ENCODE results near the gene C6orf89.

Gene C6orf89

DNA sequence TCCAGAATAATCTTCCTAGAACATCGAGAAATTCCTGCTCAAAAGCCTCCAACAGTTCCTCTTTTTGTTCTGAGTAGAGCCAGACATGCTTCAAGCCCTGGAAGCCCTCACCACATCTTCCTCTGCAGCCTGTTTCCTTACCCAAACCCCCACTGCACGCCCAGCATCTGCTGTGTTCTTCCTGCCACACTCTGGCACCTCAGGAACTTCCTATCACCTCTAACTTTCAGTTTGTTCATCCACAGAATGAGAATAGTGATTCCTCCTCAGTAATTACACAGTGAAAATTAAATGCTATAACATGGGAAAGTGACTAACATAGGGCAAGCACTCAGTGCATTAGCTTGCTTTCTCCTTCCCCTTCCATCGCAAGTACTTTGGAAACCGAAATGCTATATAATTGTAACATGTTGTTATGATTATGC lies 26.3 kb downstream of the C6orf89 start:
- H3K36me3 ChIP-seq (ENCODE audit: control insufficient read depth in 2 of 2, insufficient read depth in 2 of 2, low read length in 2 of 2): peaks cover 32 to 37% of the 10 kb centered on the region in 2 donors
- peaks cover 12% of the 10 kb centered on the region for H3K4me1 ChIP-seq (ENCODE audit: control insufficient read depth, insufficient read depth, low read length)
- H3K27ac ChIP-seq (ENCODE audit: low read length): no peak overlapping the region
- no peak overlapping the region for H3K4me3 ChIP-seq (ENCODE audit: low read length in 2 of 2)
- H3K27me3 ChIP-seq (ENCODE audit: control insufficient read depth in 1 of 2, insufficient read depth in 2 of 2, low read length in 2 of 2): no peaks in the 10 kb centered on the region
- H3K9me3 ChIP-seq (ENCODE audit: control insufficient read depth in 2 of 2, low read length in 2 of 2): no peaks in the 10 kb centered on the region
- H3K9ac ChIP-seq (ENCODE audit: low read length in 2 of 2): no peak overlapping the region

DNA sequence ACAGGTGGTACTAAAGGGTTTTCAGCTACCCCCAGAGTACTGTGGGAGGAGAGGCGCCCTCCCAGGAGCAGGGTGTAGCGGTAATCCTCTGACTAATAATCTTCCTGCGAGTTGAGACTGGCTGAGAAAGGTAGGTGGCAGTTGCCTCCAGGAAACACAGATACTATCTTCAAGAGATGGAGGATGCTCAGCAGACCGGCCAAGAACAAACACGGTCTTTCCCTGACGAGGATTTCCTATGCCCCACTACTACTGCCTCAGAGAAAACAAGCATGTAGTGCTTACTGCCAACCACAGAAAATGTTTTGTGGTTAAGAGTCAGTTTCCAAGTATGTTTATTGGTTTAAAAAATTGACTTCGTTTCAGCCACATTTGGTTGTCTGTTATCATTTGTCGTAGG lies 26.8 kb downstream of the C6orf89 start:
- Histone ChIP-seq H3K27me3 (ENCODE audit: control insufficient read depth in 1 of 2, insufficient read depth in 2 of 2, low read length in 2 of 2) (no peaks in the 10 kb centered on the region), H3K4me1 (ENCODE audit: control insufficient read depth, insufficient read depth, low read length) (peaks cover 11% of the 10 kb centered on the region), H3K9ac (ENCODE audit: low read length in 2 of 2) (no peak overlapping the region), H3K36me3 (ENCODE audit: control insufficient read depth in 2 of 2, insufficient read depth in 2 of 2, low read length in 2 of 2) (peaks cover 32 to 40% of the 10 kb centered on the region in 2 donors), H3K4me3 (ENCODE audit: low read length in 2 of 2) (no peak overlapping the region), H3K9me3 (ENCODE audit: control insufficient read depth in 2 of 2, low read length in 2 of 2) (no peaks in the 10 kb centered on the region), H3K27ac (ENCODE audit: low read length) (no peak overlapping the region)

DNA sequence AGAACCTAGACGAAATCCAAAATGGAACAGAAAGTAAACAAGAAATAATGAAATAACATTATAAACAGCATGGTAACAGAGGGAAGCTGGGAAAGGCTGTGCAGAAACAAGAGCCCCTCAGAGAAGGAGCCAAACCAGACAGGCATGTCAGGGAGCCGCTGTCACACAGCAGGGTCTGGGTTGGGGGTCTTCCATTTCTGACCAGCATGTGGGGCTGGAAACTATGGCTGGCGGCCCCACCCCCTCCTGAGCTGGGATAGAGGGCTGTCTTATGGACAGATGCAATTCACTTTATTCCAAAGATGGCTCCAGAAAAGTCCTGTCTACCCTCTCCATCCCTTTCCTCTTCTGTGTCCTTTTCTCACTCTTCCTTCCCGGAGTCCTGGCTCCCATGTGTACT lies 27.3 kb downstream of the C6orf89 start:
- Histone ChIP-seq H3K27me3 (ENCODE audit: control insufficient read depth in 1 of 2, insufficient read depth in 2 of 2, low read length in 2 of 2) (no peaks in the 10 kb centered on the region), H3K4me1 (ENCODE audit: control insufficient read depth, insufficient read depth, low read length) (peaks cover 14% of the 10 kb centered on the region), H3K9ac (ENCODE audit: low read length in 2 of 2) (no peak overlapping the region), H3K4me3 (ENCODE audit: low read length in 2 of 2) (no peak overlapping the region), H3K27ac (ENCODE audit: low read length) (no peak overlapping the region), H3K9me3 (ENCODE audit: control insufficient read depth in 2 of 2, low read length in 2 of 2) (no peaks in the 10 kb centered on the region), H3K36me3 (ENCODE audit: control insufficient read depth in 2 of 2, insufficient read depth in 2 of 2, low read length in 2 of 2) (peaks cover 32 to 45% of the 10 kb centered on the region in 2 donors)

DNA sequence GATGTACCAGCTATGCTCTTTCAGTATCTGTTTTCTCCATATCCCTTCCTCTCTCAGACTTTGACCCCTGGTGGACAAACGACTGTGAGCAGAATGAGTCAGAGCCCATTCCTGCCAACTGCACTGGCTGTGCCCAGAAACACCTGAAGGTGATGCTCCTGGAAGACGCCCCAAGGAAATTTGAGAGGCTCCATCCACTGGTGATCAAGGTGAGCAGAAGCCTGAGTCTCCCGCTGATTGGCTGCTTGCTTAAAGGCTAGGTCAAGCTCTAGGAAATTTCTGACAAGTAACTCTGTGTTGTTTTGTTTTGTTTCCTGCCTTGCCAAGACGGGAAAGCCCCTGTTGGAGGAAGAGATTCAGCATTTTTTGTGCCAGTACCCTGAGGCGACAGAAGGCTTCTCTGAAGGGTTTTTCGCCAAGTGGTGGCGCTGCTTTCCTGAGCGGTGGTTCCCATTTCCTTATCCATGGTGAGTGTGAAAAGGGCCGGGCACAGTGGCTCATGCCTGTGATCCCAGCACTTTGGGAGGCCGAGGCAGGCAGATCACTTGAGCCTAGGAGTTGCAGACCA lies 28.6 kb downstream of the C6orf89 start:
- H3K27me3 ChIP-seq (ENCODE audit: control insufficient read depth in 1 of 2, insufficient read depth in 2 of 2, low read length in 2 of 2): no peaks in the 10 kb centered on the region
- H3K36me3 ChIP-seq (ENCODE audit: control insufficient read depth in 2 of 2, insufficient read depth in 2 of 2, low read length in 2 of 2): peaks cover 38 to 47% of the 10 kb centered on the region in 2 donors
- no peak overlapping the region for H3K27ac ChIP-seq (ENCODE audit: low read length)
- H3K9ac ChIP-seq (ENCODE audit: low read length in 2 of 2): no peak overlapping the region
- H3K4me3 ChIP-seq (ENCODE audit: low read length in 2 of 2): no peak overlapping the region
- peaks cover 17% of the 10 kb centered on the region for H3K4me1 ChIP-seq (ENCODE audit: control insufficient read depth, insufficient read depth, low read length)
- no peaks in the 10 kb centered on the region for H3K9me3 ChIP-seq (ENCODE audit: control insufficient read depth in 2 of 2, low read length in 2 of 2)

DNA sequence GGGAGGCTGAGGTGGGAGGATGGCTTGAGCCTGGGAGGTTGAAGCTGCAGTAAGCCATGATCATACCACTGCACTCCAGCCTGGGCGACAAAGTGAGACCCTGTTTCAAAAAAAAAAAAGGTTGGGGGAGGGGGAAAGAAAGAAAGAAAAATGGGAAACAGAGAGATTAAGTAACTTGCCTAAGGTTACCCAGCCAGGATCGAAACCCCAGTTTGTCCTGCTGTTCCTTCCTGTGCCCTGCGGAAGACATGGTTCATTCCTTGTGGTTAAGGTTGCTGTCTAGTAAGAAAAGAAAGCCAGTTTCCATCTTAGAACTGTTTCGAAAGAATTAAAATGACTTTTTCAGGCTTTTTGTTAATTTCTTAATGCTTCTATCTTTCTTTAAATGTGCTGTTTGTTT lies 29.8 kb downstream of the C6orf89 start:
- H3K27ac ChIP-seq (ENCODE audit: low read length): no peak overlapping the region
- H3K27me3 ChIP-seq (ENCODE audit: control insufficient read depth in 1 of 2, insufficient read depth in 2 of 2, low read length in 2 of 2): no peaks in the 10 kb centered on the region
- H3K36me3 ChIP-seq (ENCODE audit: control insufficient read depth in 2 of 2, insufficient read depth in 2 of 2, low read length in 2 of 2): peaks cover 46 to 55% of the 10 kb centered on the region in 2 donors
- peaks cover 23% of the 10 kb centered on the region for H3K4me1 ChIP-seq (ENCODE audit: control insufficient read depth, insufficient read depth, low read length)
- H3K9ac ChIP-seq (ENCODE audit: low read length in 2 of 2): no peak overlapping the region
- no peak overlapping the region for H3K4me3 ChIP-seq (ENCODE audit: low read length in 2 of 2)
- H3K9me3 ChIP-seq (ENCODE audit: control insufficient read depth in 2 of 2, low read length in 2 of 2): no peaks in the 10 kb centered on the region

DNA sequence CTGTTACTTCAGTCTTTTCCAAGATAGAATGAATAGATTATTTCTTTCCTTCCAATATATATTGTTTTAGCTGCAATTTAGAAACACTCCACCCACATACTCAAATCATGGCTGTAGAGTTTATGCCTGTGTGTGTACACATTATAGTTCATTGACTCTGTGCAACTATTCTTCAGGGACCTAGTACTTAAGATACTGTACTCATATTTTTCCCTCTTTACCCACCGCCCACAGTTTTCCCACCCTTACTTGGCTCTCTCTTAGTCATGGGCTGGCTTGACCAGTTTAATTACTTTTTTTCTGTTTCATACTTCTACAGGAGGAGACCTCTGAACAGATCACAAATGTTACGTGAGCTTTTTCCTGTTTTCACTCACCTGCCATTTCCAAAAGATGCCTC lies 30.4 kb downstream of the C6orf89 start:
- Histone ChIP-seq H3K4me1 (ENCODE audit: control insufficient read depth, insufficient read depth, low read length) (peaks cover 23% of the 10 kb centered on the region), H3K27me3 (ENCODE audit: control insufficient read depth in 1 of 2, insufficient read depth in 2 of 2, low read length in 2 of 2) (no peaks in the 10 kb centered on the region), H3K36me3 (ENCODE audit: control insufficient read depth in 2 of 2, insufficient read depth in 2 of 2, low read length in 2 of 2) (peaks cover 49 to 56% of the 10 kb centered on the region in 2 donors), H3K27ac (ENCODE audit: low read length) (peak overlapping the region; percentile 0), H3K9me3 (ENCODE audit: control insufficient read depth in 2 of 2, low read length in 2 of 2) (no peaks in the 10 kb centered on the region), H3K9ac (ENCODE audit: low read length in 2 of 2) (no peak overlapping the region), H3K4me3 (ENCODE audit: low read length in 2 of 2) (no peak overlapping the region)

DNA sequence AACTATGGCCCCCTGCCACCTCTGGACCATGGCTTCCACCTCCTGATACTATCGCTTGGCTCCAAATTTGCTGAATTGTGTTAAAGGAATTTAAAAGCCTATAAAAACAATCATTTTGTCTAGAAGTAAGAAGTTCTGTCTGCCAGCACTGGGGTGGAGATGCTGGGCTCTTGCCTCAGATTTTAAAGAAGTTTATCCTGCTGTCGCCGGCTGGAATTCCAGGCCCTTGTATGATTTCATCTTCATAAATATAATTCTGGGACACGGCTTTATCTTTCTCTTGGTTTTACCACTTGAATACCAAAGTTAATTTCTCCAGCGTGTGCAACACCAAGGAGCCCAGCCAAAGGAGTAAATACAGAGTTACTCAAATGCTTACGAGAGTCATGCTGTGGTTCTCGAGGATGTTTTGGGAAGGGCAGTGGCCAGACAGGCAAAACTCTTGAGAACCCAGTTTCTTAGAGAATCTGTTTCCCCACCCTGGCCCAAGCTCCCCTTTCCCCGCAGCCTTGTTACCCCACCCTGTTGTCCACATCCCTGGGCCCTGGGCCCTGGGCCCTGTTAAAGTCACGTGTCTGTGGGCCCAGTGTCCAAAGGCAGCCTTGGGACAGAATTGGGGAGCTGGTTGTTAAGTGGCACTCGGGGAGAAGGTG lies 31.9 kb downstream of the C6orf89 start:
- no peak overlapping the region for H3K9ac ChIP-seq (ENCODE audit: low read length in 2 of 2)
- no peaks in the 10 kb centered on the region for H3K9me3 ChIP-seq (ENCODE audit: control insufficient read depth in 2 of 2, low read length in 2 of 2)
- peaks cover 23% of the 10 kb centered on the region for H3K4me1 ChIP-seq (ENCODE audit: control insufficient read depth, insufficient read depth, low read length)
- peak overlapping the region; percentile 60 for H3K27ac ChIP-seq (ENCODE audit: low read length)
- H3K4me3 ChIP-seq (ENCODE audit: low read length in 2 of 2): no peak overlapping the region
- peaks cover 44 to 49% of the 10 kb centered on the region in 2 donors for H3K36me3 ChIP-seq (ENCODE audit: control insufficient read depth in 2 of 2, insufficient read depth in 2 of 2, low read length in 2 of 2)
- no peaks in the 10 kb centered on the region for H3K27me3 ChIP-seq (ENCODE audit: control insufficient read depth in 1 of 2, insufficient read depth in 2 of 2, low read length in 2 of 2)

DNA sequence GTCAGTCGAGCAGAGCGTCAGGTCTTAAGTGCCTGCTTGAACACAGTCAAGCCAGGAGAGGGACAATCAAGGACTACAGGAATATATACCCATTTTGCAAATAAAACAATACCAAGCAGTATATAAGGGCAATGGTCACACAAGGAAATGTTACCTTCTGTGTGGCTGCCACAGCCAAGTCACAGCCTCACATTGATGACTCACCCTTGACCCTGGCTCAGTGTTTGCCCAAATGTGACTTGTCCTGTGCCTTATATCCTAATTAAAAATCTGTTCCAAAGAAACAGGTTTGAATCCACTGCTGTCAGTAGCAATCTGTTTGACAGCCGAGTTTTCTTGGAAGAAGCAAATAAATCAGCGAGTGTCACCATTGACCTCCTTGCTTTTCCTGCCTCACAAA lies 34.3 kb downstream of the C6orf89 start:
- no peaks in the 10 kb centered on the region for H3K27me3 ChIP-seq (ENCODE audit: control insufficient read depth in 1 of 2, insufficient read depth in 2 of 2, low read length in 2 of 2)
- peaks cover 46 to 54% of the 10 kb centered on the region in 2 donors for H3K36me3 ChIP-seq (ENCODE audit: control insufficient read depth in 2 of 2, insufficient read depth in 2 of 2, low read length in 2 of 2)
- H3K4me1 ChIP-seq (ENCODE audit: control insufficient read depth, insufficient read depth, low read length): peaks cover 23% of the 10 kb centered on the region
- H3K27ac ChIP-seq (ENCODE audit: low read length): peak overlapping the region; percentile 6
- H3K9me3 ChIP-seq (ENCODE audit: control insufficient read depth in 2 of 2, low read length in 2 of 2): no peaks in the 10 kb centered on the region
- H3K9ac ChIP-seq (ENCODE audit: low read length in 2 of 2): no peak overlapping the region
- H3K4me3 ChIP-seq (ENCODE audit: low read length in 2 of 2): no peak overlapping the region

DNA sequence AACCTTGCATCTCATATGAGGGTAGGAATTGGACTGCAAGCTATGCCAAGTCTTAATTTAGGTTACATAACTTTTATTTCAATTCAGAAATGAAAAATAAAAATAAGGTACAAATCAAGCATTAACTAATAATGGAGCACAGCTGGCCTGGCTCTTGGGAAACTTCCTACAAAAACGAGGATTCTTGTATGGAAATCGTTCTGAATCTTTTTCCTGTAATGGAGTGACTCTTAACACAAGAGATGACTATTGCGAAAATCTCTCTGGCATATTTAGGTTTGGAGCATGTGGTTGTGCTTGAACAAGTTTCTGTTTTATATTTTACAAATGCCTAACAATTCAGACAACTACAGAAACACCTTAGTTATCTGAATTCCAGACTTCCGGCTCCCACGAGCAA lies 34.8 kb downstream of the C6orf89 start:
- Histone ChIP-seq H3K27ac (ENCODE audit: low read length) (no peak overlapping the region), H3K9me3 (ENCODE audit: control insufficient read depth in 2 of 2, low read length in 2 of 2) (no peaks in the 10 kb centered on the region), H3K36me3 (ENCODE audit: control insufficient read depth in 2 of 2, insufficient read depth in 2 of 2, low read length in 2 of 2) (peaks cover 44 to 51% of the 10 kb centered on the region in 2 donors), H3K4me1 (ENCODE audit: control insufficient read depth, insufficient read depth, low read length) (peaks cover 23% of the 10 kb centered on the region), H3K4me3 (ENCODE audit: low read length in 2 of 2) (no peak overlapping the region), H3K9ac (ENCODE audit: low read length in 2 of 2) (no peak overlapping the region), H3K27me3 (ENCODE audit: control insufficient read depth in 1 of 2, insufficient read depth in 2 of 2, low read length in 2 of 2) (no peaks in the 10 kb centered on the region)

DNA sequence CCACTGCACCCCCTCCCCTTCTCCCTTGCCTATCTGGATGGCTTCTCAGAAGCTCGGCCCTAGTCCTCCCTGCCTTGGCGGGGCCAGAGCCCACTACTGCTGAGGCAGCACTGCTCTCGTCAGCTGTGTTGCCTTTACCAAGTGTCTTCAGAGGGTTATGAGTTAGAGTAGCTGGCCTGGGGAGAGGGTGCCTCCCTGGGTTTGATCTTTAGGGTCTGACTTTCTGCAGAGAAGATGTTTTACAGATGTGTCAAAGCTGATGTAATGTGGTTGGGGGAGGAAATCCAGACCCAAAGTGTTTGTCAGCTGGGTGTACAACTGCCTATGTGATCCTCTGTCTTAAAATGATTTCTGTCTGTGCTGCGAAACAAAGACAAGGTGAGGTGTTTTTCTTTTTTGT lies 38.4 kb downstream of the C6orf89 start:
- H3K27ac ChIP-seq (ENCODE audit: low read length): no peak overlapping the region
- no peak overlapping the region for H3K9ac ChIP-seq (ENCODE audit: low read length in 2 of 2)
- peaks cover 28 to 34% of the 10 kb centered on the region in 2 donors for H3K36me3 ChIP-seq (ENCODE audit: control insufficient read depth in 2 of 2, insufficient read depth in 2 of 2, low read length in 2 of 2)
- H3K4me3 ChIP-seq (ENCODE audit: low read length in 2 of 2): no peak overlapping the region
- H3K9me3 ChIP-seq (ENCODE audit: control insufficient read depth in 2 of 2, low read length in 2 of 2): no peaks in the 10 kb centered on the region
- H3K4me1 ChIP-seq (ENCODE audit: control insufficient read depth, insufficient read depth, low read length): peaks cover 21% of the 10 kb centered on the region
- no peaks in the 10 kb centered on the region for H3K27me3 ChIP-seq (ENCODE audit: control insufficient read depth in 1 of 2, insufficient read depth in 2 of 2, low read length in 2 of 2)

DNA sequence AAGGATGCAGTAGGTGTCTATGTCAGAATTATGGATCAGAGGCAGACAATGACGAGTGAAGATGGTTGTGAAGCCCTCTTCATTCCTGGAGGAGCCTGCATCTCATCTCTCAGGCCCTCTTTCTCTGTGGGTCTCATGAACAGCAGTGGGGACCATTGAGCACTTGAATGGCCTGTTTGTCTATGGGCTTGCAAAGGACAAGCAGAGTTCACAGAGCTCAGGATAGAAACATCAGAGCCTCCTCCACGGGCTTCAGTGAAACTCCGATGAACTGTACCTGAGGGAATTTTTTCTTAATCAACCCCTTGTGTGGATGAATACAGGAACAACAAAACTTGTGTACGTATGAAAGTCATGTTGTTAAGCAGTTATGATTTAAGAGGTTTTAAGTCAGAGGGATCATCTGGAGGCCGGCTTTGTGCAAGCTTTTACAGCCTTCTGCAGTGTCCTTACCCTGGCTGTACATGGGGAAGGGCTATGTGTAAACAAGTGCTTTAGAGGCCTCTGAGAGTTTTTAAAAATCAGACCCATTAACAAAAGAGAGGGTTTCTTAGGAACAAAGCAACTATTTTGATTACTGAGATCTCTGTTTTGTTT lies 39.1 kb downstream of the C6orf89 start:
- H3K36me3 ChIP-seq (ENCODE audit: control insufficient read depth in 2 of 2, insufficient read depth in 2 of 2, low read length in 2 of 2): peaks cover 24 to 29% of the 10 kb centered on the region in 2 donors
- H3K9ac ChIP-seq (ENCODE audit: low read length in 2 of 2): no peak overlapping the region
- peaks cover 19% of the 10 kb centered on the region for H3K4me1 ChIP-seq (ENCODE audit: control insufficient read depth, insufficient read depth, low read length)
- no peak overlapping the region for H3K4me3 ChIP-seq (ENCODE audit: low read length in 2 of 2)
- no peaks in the 10 kb centered on the region for H3K9me3 ChIP-seq (ENCODE audit: control insufficient read depth in 2 of 2, low read length in 2 of 2)
- no peaks in the 10 kb centered on the region for H3K27me3 ChIP-seq (ENCODE audit: control insufficient read depth in 1 of 2, insufficient read depth in 2 of 2, low read length in 2 of 2)
- no peak overlapping the region for H3K27ac ChIP-seq (ENCODE audit: low read length)

All from stomach smooth muscle (tissue), 2 donors.